ENCODE measurements around the gene LGR4.
"Not testable (repeated sequence)": the region's sequence is repeated elsewhere in the genome, so short reads cannot be mapped to it uniquely, and the experiment has no call there.

The LGR4 gene, protein sequence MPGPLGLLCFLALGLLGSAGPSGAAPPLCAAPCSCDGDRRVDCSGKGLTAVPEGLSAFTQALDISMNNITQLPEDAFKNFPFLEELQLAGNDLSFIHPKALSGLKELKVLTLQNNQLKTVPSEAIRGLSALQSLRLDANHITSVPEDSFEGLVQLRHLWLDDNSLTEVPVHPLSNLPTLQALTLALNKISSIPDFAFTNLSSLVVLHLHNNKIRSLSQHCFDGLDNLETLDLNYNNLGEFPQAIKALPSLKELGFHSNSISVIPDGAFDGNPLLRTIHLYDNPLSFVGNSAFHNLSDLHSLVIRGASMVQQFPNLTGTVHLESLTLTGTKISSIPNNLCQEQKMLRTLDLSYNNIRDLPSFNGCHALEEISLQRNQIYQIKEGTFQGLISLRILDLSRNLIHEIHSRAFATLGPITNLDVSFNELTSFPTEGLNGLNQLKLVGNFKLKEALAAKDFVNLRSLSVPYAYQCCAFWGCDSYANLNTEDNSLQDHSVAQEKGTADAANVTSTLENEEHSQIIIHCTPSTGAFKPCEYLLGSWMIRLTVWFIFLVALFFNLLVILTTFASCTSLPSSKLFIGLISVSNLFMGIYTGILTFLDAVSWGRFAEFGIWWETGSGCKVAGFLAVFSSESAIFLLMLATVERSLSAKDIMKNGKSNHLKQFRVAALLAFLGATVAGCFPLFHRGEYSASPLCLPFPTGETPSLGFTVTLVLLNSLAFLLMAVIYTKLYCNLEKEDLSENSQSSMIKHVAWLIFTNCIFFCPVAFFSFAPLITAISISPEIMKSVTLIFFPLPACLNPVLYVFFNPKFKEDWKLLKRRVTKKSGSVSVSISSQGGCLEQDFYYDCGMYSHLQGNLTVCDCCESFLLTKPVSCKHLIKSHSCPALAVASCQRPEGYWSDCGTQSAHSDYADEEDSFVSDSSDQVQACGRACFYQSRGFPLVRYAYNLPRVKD

DNA sequence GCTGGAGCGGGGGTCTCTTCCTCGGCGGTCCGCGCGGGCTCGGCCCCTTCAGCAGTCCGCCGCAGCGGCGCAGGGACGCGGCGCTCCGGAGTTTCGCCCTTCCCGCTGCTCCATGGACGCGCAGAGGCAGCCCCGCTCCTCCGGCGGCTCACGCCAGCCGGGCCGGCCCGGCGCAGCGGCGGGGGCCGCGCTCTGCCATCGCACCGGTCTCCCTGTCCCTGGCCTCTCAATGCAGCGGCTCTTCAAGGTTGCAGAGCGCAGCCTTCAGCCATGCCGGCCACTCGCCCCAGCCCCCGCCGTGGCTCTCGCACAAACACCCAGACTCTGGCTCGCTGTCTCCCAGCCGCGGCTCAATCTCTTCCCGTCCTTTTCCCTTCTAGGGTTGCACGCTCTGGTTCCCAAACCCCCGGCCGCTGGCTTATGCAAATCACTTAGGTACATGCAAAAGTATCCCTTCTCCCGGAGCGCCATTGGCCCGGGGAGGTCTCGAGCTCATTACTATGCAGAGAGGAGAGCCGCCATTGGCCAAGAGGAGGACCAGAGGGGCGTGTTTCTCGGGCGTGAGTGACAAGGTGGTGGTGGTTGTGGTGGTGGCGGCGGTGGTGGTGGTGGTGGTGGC lies at the start of gene LGR4:
Gene LGR4, minus strand, starts transcription at position 393 of the 619 bp plus-strand sequence. CDS start 488 bp downstream, outside the sequence.
- peak; percentile 58 for DNase-seq

DNA sequence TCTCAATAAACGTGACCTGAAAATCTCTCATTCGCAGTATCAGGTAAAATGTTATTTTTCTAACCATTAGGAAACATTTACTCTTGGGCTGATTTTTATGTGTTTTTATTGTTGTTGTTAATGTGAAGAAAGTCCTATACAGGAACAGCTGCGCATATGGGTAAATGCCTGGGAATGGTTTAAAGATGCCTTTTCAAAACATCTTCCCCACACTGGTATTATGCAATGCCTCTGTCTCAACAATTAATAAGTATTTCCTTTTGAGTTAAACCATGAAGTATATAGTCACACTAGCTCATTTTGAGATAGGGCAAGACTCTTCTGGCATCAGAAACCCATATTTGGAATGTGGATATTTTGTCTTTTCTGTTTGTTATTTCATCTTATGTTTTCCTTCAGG lies 47.6 kb upstream of the LGR4 start:
- no peak for DNase-seq

DNA sequence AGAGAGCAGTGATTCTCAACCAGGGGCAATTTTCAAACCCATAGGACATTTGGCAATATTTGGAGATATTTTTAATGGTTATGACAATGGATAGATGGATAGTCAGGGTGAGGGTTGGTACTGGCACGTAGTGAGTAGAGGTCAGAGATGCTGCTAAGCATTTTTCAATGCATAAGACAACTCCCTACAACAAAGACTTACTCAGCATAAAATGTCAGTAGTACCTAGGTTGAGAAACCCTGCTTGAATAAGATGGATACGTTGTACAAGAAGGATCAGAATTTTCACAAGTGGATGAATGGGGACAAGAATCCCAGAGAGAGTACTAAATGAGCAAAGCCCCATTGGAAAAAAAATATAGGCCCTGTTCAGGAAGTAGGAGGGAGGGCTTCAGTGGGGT lies 45.9 kb upstream of the LGR4 start:
- no peak for DNase-seq

DNA sequence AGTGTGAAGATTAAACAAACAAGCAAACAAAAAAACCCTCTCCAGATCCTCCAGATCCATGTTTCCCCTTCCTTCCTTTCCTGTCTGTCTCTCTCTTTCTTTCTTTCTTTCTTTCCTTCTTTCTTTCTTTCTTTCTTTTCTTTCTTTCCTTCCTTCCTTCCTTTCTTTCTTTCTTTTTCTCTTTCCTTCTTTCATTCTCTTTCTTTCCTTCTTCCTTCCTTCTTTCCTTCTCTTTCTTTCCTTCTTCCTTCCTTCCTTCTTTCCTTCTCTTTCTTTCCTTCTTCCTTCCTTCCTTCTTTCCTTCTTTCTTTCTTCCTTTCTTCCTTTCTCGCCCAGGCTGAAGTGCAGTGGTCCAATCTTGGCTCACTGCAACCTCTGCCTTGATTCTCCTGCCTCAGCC lies 44.9 kb upstream of the LGR4 start:
- not testable (repeated sequence) for DNase-seq

DNA sequence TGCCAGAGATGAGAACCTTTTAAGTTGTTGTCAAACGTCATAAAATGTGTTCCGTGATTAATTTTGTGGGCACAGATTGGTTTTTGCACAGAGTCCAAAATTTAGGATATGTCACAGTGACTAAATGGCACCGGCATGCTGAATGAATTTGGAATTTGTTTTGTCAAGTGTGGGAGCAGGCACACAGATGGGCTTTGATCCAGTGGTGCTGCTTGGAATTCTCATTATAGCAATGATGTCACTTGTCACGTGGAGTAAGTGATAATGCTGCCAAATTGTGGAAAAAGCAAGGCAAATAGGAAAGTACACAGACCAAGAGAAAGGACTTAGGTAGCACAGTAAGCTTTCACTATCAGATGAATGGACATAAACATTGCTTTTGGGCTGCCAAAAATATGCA lies 42.0 kb upstream of the LGR4 start:
- no peak for DNase-seq

DNA sequence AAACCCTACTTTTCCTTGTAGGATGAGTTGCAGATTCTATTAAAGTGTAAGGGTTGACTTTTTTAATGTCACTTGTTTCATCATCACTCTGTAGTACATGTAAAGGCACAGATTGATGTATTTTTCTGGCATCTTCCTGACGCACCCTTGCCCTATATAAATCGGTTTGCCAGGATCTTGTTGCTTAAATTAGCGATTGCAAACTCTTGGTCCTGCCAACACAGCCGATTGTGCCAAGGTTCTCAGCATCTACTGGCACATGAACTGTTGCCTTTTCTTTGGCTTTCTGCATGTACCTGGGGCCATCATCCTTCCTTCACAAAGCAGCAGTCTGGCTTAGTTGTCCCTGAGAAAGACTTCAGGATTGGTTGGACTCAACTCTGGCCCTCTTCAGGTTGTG lies 41.5 kb upstream of the LGR4 start:
- no peak for DNase-seq

DNA sequence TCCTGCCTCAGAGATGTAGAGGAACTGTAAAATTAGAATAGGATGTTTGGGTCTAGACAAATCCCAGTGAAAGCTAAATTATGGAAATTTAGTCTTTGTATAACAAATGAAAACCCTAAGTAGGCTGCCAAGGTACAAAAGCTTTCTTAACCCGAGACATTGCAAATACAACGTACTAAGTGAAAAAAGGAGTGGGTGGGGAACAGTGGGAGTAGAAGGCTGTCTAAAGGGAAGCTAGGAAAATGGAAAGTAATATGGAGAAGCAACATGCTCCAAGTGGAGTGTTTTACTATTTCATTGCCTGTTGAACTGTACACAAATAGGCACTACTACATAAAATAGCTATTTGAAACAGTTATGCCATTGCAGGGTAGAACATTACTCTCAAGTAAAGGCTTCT lies 40.8 kb upstream of the LGR4 start:
- DNase-seq: no peak

DNA sequence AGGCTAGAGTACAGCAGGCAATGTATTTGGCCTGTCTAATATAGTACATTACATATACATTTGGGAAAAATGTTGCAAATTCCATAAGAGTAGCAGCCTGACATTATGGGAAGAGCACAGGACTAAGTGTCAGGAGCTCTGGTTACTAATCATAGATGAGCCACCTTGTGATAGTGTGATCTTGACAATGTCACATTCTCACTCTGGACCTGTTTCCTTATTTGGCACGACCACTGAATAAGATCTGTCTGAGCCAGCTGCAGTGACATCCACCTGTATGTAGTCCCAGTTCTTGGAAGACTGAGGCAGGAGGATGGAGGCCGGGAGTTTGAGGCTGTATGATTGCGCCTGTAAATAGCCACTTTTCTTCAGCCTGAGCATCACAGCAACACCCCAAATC lies 39.6 kb upstream of the LGR4 start:
- DNase-seq: no peak

DNA sequence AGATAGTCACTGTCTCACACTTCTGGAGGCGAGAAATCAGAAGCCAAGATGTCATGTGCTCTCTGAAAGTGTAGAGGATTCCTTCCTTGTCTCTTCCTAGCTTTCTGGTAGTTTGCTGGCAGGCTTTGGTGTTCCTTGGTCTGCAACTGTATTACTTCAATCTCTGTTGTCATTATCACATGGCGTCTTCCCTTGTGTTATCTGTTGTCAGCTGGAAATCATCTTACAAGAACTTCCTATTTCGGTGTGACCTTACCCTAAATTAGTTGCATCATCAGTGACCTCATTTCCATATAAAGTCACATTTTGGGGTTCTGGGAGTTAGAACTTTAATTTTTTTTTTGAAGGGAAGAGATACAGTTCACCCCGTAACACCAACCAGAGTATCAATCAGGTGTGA lies 37.3 kb upstream of the LGR4 start:
- DNase-seq: no peak

DNA sequence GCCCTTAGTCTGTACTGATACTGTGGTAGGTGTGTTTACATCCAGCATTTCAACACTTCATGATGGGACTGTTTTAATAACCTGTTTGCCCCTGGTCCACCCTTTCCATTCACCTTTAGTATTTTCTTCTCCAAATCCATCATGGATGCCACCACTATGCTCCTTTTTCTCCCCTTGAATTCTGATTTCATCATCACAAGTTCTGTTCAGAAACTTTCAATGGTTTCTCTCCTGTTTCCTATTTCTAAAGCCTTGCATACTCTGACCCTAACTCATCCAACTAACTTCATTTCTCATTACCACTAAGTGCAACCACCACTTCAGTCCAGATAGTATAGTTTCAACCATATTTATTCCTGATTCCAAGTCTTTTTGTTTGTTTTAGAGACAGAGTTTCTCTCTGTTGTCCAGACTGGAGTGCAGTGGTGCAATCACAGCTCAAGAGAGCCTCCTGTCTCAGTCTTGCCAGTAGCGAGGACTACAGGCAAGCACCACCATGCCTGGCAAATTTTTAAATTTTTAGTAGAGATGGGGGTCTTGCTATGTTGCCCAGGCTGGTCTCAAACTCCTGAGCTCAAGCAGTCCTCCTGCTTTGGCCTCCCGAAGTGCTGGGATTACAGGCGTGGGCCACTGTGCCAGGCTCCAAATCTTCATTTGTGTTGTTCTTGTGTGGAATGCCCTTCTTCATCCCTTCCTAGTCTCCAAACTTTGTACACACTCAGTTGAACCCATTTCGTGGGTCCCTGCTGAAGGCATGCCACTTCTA lies 35.1 kb upstream of the LGR4 start:
- no peak for DNase-seq

DNA sequence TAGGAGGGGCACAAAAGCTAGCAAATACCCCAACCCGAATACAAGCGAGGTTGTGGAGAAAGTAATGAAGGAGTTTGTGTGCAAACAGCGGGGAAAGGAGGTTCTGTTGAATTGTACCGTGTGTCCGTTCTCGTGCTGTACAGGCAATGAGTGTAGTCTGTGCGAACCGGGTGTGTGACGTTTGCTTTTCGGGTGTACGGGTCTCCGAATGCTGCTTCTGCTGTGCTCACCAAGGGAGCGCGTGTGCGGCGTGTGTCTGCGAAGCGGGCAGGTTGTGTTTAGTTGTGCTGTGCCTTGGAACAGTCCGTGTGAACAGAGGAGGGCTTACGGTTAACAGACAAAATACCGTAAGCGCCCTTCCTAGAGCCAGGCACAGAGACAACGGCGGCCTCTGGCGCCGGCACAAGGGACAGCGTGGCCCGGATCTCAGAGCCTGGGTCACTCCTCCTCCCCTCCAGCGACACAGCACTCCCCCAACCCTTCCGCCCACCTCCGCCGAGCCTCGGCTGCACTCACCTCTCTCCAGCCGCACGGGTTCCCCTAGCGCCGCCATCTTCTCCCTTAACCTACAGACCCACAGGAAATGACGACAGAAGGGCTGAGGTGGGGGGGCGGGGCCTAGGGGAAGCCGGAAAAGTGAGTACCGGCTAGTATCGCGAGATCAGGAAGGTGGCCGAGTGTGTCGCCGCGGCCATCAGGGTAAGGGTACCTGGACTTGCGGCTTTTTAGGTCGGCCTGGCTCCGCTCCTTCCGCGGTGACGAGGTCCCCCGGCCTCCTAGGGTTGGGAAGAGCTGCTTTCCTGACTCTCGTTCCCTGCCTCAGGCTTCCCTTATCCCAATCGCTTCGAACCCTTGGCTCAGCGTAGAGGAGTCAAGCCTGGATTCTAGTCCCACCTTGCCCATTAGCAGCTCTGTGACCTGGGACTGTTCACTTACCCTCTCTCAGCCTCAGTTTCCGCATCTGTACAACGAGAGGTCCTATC lies 33.9 kb upstream of the LGR4 start, which contains the start of gene LIN7C:
Gene LIN7C, minus strand, starts transcription at position 570 of the 983 bp plus-strand sequence. Its CDS starts 17 bp downstream, at position 553.
- peak; percentile 76 for DNase-seq

DNA sequence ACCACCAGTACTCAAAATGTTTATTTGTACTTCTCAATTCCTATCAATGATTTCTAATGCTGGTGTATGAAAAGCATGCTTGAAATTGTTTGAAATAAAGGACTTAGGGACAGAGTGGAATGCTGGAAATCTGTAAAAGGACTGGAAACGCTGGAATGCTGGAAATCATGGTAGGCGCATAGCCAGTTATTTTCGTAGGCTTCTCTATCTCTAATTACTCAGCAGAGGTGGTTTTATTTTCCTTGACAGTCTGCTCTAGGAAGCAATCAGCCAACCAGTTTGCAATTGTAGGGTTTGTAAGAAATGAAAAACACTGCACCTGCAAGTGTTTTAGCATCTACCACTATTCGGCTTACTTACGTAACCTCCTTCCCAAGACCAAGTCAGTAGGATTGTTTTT lies 33.2 kb upstream of the LGR4 start:
- DNase-seq: no peak

DNA sequence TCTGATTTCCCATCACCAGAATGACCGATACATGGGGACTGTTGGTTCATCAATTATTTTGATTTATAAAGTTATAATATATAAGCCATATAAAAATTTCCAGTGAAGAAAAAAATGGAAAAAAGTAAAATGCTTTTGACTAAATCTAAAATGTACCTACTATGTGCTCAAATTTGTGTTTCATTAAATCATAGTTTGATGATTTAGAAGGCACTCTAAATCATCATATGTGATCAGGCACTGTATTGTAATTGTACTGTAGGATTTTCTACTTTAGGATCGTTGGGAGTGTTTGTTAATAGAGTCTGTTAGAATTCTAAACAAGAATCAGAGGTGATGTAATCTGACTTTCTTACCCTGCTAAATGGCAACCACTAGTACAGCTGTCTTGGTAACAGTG lies 31.6 kb upstream of the LGR4 start:
- no peak for DNase-seq

DNA sequence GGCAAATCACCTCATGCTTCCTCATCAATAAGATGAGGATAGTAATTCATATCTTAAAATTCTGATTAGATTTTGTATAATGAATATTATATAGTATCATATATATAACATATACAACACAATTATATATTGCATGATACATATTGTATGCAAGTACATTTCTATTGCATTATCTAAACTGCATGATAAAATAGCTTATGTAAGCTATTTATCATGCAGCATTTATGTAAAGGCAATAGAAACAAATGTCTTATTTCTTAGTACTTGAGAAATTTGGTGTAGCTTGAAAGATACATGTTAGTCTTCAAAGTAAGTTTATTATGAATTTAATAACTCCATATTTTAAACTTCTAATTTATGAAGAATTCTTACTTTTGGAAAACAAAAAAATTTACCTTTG lies 28.5 kb upstream of the LGR4 start:
- DNase-seq: no peak

DNA sequence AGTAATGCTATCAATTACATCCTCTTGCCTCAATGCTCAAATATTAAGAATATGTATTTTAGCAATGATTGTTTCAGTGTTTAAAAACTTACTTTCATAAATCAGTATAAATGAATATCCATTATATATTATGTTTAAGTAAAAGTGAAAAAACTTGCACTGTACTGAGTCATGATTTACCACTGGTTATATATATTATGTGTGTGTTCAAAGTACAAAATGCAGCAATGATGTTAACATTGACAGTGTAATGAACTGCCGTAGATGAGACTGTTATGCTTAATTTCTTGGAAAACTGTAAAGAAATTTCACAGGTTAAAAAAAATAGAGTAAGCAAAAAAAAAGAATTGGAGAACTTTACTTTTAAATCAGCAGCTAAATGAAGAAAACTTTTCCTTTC lies 25.3 kb upstream of the LGR4 start:
- DNase-seq: no peak

DNA sequence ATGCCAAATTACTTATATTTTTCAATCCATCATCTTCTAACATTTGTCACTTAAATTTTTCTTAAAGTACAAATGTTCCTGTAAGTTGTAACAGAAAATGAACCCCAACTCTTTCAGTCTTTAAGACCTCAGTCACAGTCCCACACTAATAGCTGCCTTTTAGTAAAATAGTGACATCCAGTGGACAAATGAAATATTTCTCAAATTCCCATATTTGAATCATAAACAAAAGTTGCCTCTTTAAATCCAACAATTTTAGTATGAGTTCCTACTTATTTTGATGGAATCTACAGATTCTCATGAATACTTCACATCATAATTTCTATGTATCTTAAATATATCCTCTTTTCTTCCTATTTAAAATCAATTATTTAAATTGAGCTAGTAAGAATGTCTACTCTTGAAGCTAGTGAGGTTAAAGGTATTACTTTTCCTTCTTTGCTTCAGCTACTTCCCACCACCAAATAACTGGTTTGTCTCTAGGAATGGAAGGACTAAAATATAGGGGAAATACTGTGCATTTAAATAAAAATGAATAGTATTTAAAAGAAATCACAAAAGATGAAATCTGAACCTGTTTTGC lies 24.8 kb upstream of the LGR4 start:
- DNase-seq: no peak

DNA sequence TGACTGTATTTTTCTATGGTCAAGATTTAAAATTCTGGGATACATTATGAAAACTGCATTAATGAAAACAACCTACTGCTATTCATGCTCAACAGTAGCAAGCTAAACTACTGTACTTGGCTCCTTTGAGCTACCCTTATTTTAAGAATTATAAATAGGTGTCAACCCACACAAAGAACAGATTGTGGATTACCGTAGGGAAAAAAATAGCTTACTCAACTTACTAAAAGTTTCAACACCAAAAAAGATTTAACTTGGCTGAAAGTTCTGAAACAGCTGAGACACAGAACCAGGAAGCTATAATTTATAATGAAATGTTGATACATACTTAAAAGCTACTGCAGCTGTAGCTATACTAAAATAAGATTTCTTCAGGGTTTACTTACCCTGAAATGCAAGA lies 23.9 kb upstream of the LGR4 start:
- no peak for DNase-seq

DNA sequence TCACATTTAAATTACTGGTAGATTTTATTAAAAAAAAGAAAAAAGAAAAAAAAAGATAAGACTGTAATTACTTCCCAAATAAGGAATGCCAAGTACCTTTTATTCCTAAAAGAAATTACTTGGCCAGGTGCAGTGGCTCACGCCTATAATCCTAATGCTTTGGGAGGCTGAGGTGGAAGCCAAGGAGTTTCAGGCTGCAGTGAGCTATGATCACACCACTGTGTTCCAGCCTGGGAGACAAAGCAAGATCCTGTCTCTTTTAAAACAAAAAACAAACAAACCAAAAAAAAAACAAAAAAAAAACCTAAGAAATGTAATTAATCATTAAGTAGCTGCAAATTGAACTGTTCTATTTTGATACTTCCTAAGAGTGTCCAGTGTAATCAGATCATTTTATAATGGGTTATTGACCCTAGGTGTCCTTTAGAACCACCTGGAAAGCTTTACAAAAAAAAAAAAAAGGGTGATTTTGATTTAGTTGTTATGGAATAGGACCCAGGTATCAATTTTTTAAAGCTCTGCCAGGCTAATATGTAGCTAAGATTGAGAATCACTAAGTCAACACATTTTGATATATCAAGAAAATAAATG lies 23.2 kb upstream of the LGR4 start:
- DNase-seq: no peak

DNA sequence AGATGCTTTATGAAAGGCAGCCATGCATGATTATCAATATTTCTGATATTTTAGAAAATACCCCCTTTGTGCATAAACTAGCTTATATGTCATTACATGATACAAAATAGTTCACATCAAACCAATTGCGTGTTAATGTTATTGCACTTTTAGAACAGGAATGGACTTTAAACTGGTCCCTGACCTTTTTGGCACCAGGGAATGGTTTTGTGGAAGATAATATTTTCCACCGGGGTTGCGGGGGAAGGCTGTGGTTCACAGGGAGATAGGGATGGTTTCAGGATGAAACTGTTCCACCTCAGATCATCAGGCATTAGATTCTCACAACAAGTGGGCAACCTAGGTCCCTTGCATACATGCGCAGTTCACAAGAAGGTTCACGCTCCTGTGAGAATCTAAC lies 16.5 kb upstream of the LGR4 start:
- no peak for DNase-seq

DNA sequence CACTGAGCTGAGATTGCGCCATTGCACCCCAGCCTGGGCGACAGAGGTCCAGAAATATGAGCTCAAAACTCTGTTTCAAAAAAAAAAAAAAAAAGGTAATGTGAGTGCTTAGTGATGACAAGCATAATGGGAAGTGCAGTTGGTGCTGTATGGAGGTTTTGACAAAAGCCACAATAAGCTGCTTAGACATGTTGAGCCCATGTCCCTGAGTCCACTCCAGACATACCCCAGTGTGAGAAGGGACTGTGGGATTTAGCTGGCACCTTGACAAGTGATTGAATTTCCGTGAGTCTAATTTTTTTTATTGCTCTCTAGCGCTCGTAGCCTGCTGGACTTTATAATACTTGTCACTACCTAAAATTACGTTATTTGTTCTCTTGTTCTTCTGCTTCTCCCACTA lies 15.1 kb upstream of the LGR4 start:
- DNase-seq: no peak
